ENCODE measurements around the gene DISP3. TPM values are rescaled to one million over a fixed set of nuclear protein-coding genes. Genes with fewer than 3 reads are reported as not detected.

DISP3 gene
- total and polyA plus RNA-seq, 2 experiments from 2014 or later: 0.18 to 0.74 TPM

- DNase-seq (ENCODE audit: low read depth in 1 of 2, low spot score in 1 of 2): no peak
- Histone ChIP-seq H3K4me3 (no peak overlapping the region), H3K27ac (no peak overlapping the region), H3K4me1 (ENCODE audit: low read depth) (no peaks in the 10 kb centered on the region), H3K36me3 (no peaks in the 10 kb centered on the region), H3K27me3 (no peaks in the 10 kb centered on the region), H3K9me3 (ENCODE audit: low read depth) (no peaks in the 10 kb centered on the region)
- TF ChIP-seq CTCF (IDR thresholded peaks at IDR 0.05; ENCODE audit: low read depth, low read length): no peak
Observed at GRCh38 chr1:11499601-11500331, 20.8 kb downstream of the DISP3 start.

- no peaks in the 10 kb centered on the region for H3K36me3 ChIP-seq
- H3K9me3 ChIP-seq (ENCODE audit: low read depth): no peaks in the 10 kb centered on the region
- H3K4me3 ChIP-seq: no peak overlapping the region
- no peak overlapping the region for H3K27ac ChIP-seq
- no peaks in the 10 kb centered on the region for H3K4me1 ChIP-seq (ENCODE audit: low read depth)
- TF ChIP-seq CTCF (IDR thresholded peaks at IDR 0.05; ENCODE audit: low read depth, low read length): no peak
- DNase-seq (ENCODE audit: low read depth in 1 of 2, low spot score in 1 of 2): no peak
- no peaks in the 10 kb centered on the region for H3K27me3 ChIP-seq
Observed at GRCh38 chr1:11500881-11501280, 21.9 kb downstream of the DISP3 start.

- Histone ChIP-seq H3K36me3 (no peaks in the 10 kb centered on the region), H3K4me1 (ENCODE audit: low read depth) (no peaks in the 10 kb centered on the region), H3K9me3 (ENCODE audit: low read depth) (no peaks in the 10 kb centered on the region), H3K27ac (no peak overlapping the region), H3K27me3 (no peaks in the 10 kb centered on the region), H3K4me3 (no peak overlapping the region)
- peak in 1 of 2 donors; percentile 11 for DNase-seq (ENCODE audit: low read depth in 1 of 2, low spot score in 1 of 2)
- TF ChIP-seq CTCF (IDR thresholded peaks at IDR 0.05; ENCODE audit: low read depth, low read length): no peak
Observed at GRCh38 chr1:11501491-11501897, 22.5 kb downstream of the DISP3 start.

- no peaks in the 10 kb centered on the region for H3K36me3 ChIP-seq
- H3K4me1 ChIP-seq (ENCODE audit: low read depth): no peaks in the 10 kb centered on the region
- TF ChIP-seq CTCF (IDR thresholded peaks at IDR 0.05; ENCODE audit: low read depth, low read length): no peak
- no peaks in the 10 kb centered on the region for H3K9me3 ChIP-seq (ENCODE audit: low read depth)
- H3K27ac ChIP-seq: no peak overlapping the region
- H3K4me3 ChIP-seq: no peak overlapping the region
- no peak for DNase-seq (ENCODE audit: low read depth in 1 of 2, low spot score in 1 of 2)
- no peaks in the 10 kb centered on the region for H3K27me3 ChIP-seq
Observed at GRCh38 chr1:11501906-11502485, 23.0 kb downstream of the DISP3 start.

- no peaks in the 10 kb centered on the region for H3K27me3 ChIP-seq
- H3K9me3 ChIP-seq (ENCODE audit: low read depth): no peaks in the 10 kb centered on the region
- no peak for DNase-seq (ENCODE audit: low read depth in 1 of 2, low spot score in 1 of 2)
- H3K27ac ChIP-seq: no peak overlapping the region
- H3K36me3 ChIP-seq: no peaks in the 10 kb centered on the region
- TF ChIP-seq CTCF (IDR thresholded peaks at IDR 0.05; ENCODE audit: low read depth, low read length): no peak
- H3K4me1 ChIP-seq (ENCODE audit: low read depth): no peaks in the 10 kb centered on the region
- no peak overlapping the region for H3K4me3 ChIP-seq
Observed at GRCh38 chr1:11502516-11502915, 23.6 kb downstream of the DISP3 start.
